Gastroesophageal sphincter (tissue), 3 donors: ENCODE measurements around the gene USF3.

Experiments used
- POLR2A ChIP-seq, 2 donors: fragments of 450-650 bp; IDR thresholded peaks; one replicate each; pipeline ENCODE4 v1.6.1; 2017; ENCODE audit warnings: antibody characterized with exemption in 2 of 2, mild to moderate bottlenecking in 2 of 2, moderate library complexity in 1 of 2
- TF ChIP-seq, protein P1 (sequence below), 4 experiments: fragments of 200-600 bp in 2 of 4; fragments of 450-650 bp in 2 of 4; sonication (generic) in 1 of 4; IDR thresholded peaks; one replicate each; pipeline ENCODE4 v1.5.1; 2017 to 2019; ENCODE audit warnings: antibody characterized with exemption in 4 of 4, mild to moderate bottlenecking in 2 of 4, moderate library complexity in 2 of 4

- TF ChIP-seq, protein P1, sequence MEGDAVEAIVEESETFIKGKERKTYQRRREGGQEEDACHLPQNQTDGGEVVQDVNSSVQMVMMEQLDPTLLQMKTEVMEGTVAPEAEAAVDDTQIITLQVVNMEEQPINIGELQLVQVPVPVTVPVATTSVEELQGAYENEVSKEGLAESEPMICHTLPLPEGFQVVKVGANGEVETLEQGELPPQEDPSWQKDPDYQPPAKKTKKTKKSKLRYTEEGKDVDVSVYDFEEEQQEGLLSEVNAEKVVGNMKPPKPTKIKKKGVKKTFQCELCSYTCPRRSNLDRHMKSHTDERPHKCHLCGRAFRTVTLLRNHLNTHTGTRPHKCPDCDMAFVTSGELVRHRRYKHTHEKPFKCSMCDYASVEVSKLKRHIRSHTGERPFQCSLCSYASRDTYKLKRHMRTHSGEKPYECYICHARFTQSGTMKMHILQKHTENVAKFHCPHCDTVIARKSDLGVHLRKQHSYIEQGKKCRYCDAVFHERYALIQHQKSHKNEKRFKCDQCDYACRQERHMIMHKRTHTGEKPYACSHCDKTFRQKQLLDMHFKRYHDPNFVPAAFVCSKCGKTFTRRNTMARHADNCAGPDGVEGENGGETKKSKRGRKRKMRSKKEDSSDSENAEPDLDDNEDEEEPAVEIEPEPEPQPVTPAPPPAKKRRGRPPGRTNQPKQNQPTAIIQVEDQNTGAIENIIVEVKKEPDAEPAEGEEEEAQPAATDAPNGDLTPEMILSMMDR (IDR thresholded peaks at IDR 0.05), result no peak
- no peak for TF ChIP-seq POLR2A (IDR thresholded peaks at IDR 0.05)
Measured at GRCh38 chr3:113712129-113712528, 15.7 kb upstream of the USF3 start.
